Measurements from ENCODE around the gene EFEMP2. TPM values are rescaled to one million over a fixed set of nuclear protein-coding genes. Genes with fewer than 3 reads are reported as not detected.

Gene EFEMP2
- total RNA-seq, 3 donors from 2014 or later = 34.5 to 75.0 (median 57.0) TPM

- H3K27ac ChIP-seq = peak overlapping the region; percentile 94 to 99
- no peak for DNase-seq (ENCODE audit: low spot score in 2 of 2)
- peak overlapping the region; percentile 66 to 92 (median 81) for H3K4me3 ChIP-seq
- no peaks in the 10 kb centered on the region for H3K27me3 ChIP-seq
- intact Hi-C loops (cut with DNase I; ENCODE audit: low total_unique reads) = loop anchor here (10.0 kb wide), 1 partner anchor 78 kb away; the partner anchor contains the start of gene SART1
- no peaks in the 10 kb centered on the region for H3K9me3 ChIP-seq
- H3K36me3 ChIP-seq = no peaks in the 10 kb centered on the region
- no peak for TF ChIP-seq POLR2A (IDR thresholded peaks at IDR 0.05)
- no peak for TF ChIP-seq POLR2AphosphoS5 (IDR thresholded peaks at IDR 0.05)
- no peak for TF ChIP-seq CTCF (IDR thresholded peaks at IDR 0.05)
- peaks cover 16 to 20% of the 10 kb centered on the region in 2 donors for H3K4me1 ChIP-seq
Measured at GRCh38 chr11:65886826-65887722, 14.5 kb upstream of the EFEMP2 start.

GRCh38 chr11:65885808-65886536, 13.4 kb upstream of the EFEMP2 start:
- Histone ChIP-seq H3K27ac (no peak overlapping the region), H3K27me3 (no peaks in the 10 kb centered on the region), H3K4me1 (peaks cover 10 to 12% of the 10 kb centered on the region in 2 donors), H3K4me3 (no peak overlapping the region), H3K9me3 (no peaks in the 10 kb centered on the region), H3K36me3 (no peaks in the 10 kb centered on the region)
- DNase-seq (ENCODE audit: low spot score in 2 of 2) = no peak
- TF ChIP-seq POLR2AphosphoS5 (IDR thresholded peaks at IDR 0.05) = no peak
- TF ChIP-seq POLR2A (IDR thresholded peaks at IDR 0.05) = no peak
- no peak for TF ChIP-seq CTCF (IDR thresholded peaks at IDR 0.05)
- intact Hi-C loops (cut with DNase I; ENCODE audit: low total_unique reads) = loop anchor here (10.0 kb wide), 1 partner anchor 79 kb away; the partner anchor contains the start of gene SART1

GRCh38 chr11:65885231-65885630, 12.6 kb upstream of the EFEMP2 start:
- intact Hi-C loops (cut with DNase I; ENCODE audit: low total_unique reads) = loop anchor here (10.0 kb wide), 1 partner anchor 80 kb away; the partner anchor contains the start of gene SART1
- no peak for DNase-seq (ENCODE audit: low spot score in 2 of 2)
- Histone ChIP-seq H3K4me3 (no peak overlapping the region), H3K4me1 (peaks cover 9 to 12% of the 10 kb centered on the region in 2 donors), H3K9me3 (no peaks in the 10 kb centered on the region), H3K27ac (no peak overlapping the region), H3K27me3 (no peaks in the 10 kb centered on the region), H3K36me3 (no peaks in the 10 kb centered on the region)
- TF ChIP-seq POLR2AphosphoS5 (IDR thresholded peaks at IDR 0.05) = no peak
- no peak for TF ChIP-seq CTCF (IDR thresholded peaks at IDR 0.05)
- no peak for TF ChIP-seq POLR2A (IDR thresholded peaks at IDR 0.05)

- H3K9me3 ChIP-seq = no peaks in the 10 kb centered on the region
- peaks cover 7 to 12% of the 10 kb centered on the region in 2 donors for H3K4me1 ChIP-seq
- H3K36me3 ChIP-seq = no peaks in the 10 kb centered on the region
- H3K4me3 ChIP-seq = no peak overlapping the region
- H3K27ac ChIP-seq = peak overlapping the region in 1 of 2 donors; percentile 3
- DNase-seq (ENCODE audit: low spot score in 2 of 2) = no peak
- TF ChIP-seq CTCF (IDR thresholded peaks at IDR 0.05) (peak; percentile 94 to 99 (median 97)), POLR2AphosphoS5 (IDR thresholded peaks at IDR 0.05) (peak in 2 of 3 donors; percentile 38 to 69), POLR2A (IDR thresholded peaks at IDR 0.05) (no peak)
- intact Hi-C loops (cut with DNase I; ENCODE audit: low total_unique reads) = loop anchor here (10.0 kb wide), 1 partner anchor 80 kb away; the partner anchor contains the start of gene SART1
- H3K27me3 ChIP-seq = no peaks in the 10 kb centered on the region
Measured at GRCh38 chr11:65884716-65885092, 12.1 kb upstream of the EFEMP2 start.
